ENCODE measurements around the gene ZNF892.

GRCh38 chr2:95232232-95232631 lies 24.9 kb downstream of the ZNF892 start:
- TF ChIP-seq CTCF (IDR thresholded peaks at IDR 0.05; ENCODE audit: insufficient read depth, low read length), result no peak
- TF ChIP-seq POLR2AphosphoS5 (IDR thresholded peaks at IDR 0.05; ENCODE audit: low read depth), result no peak
- no peak for TF ChIP-seq REST (IDR thresholded peaks at IDR 0.05; ENCODE audit: insufficient replicate concordance, low read depth)
- no peak for TF ChIP-seq SPI1 (IDR thresholded peaks at IDR 0.05; ENCODE audit: borderline replicate concordance, low read depth)
- no peak for TF ChIP-seq GABPA (IDR thresholded peaks at IDR 0.05; ENCODE audit: low read depth)
